GM12878 (cell line): ENCODE measurements around the gene PDCD1LG2. TPM values are rescaled to one million over a fixed set of nuclear protein-coding genes. Genes with fewer than 3 reads are reported as not detected.

Source experiments
- BRCA1 ChIP-seq: IDR thresholded peaks from 2 replicates; pipeline ENCODE4 v1.6.1; 2011; ENCODE audit warnings: low read depth, low read length, improper control_type of control experiment
- CBX3 ChIP-seq: fragments of 200-600 bp; sonication (generic); IDR thresholded peaks from 2 replicates; pipeline ENCODE4 v1.6.1; 2016; ENCODE audit warnings: low read depth, borderline replicate concordance
- CUX1 ChIP-seq: IDR thresholded peaks from 2 replicates; pipeline ENCODE4 v1.6.1; 2012; ENCODE audit warnings: improper control_type of control experiment, low read depth, low read length; ENCODE audit not compliant: insufficient replicate concordance
- DPF2 ChIP-seq: fragments of 450-650 bp; IDR thresholded peaks from 2 replicates; pipeline ENCODE4 v1.6.1; 2017; ENCODE audit warnings: mild to moderate bottlenecking
- GATAD2B ChIP-seq: fragments of 450-650 bp; conservative IDR thresholded peaks from 2 replicates; pipeline ENCODE4 v1.6.1; 2017; ENCODE audit warnings: low read depth, mild to moderate bottlenecking, moderate library complexity
- HCFC1 ChIP-seq: fragments of 150-350 bp; IDR thresholded peaks from 2 replicates; pipeline ENCODE4 v1.6.1; 2014; ENCODE audit warnings: low read length
- HDAC6 ChIP-seq: fragments of 200-600 bp; sonication (generic); IDR thresholded peaks from one replicate; pipeline ENCODE4 v1.8.0; 2017; ENCODE audit warnings: antibody characterized with exemption; ENCODE audit not compliant: unreplicated experiment
- MTA2 ChIP-seq: fragments of 450-650 bp; IDR thresholded peaks from 2 replicates; pipeline ENCODE4 v1.6.1; 2016; ENCODE audit warnings: low read depth, mild to moderate bottlenecking, moderate library complexity
- MYC ChIP-seq: IDR thresholded peaks from 2 replicates; pipeline ENCODE4 v1.6.1; 2011; ENCODE audit warnings: mild to moderate bottlenecking, low read length, moderate library complexity, inconsistent platforms; ENCODE audit not compliant: insufficient read depth, insufficient replicate concordance, insufficient read length, severe bottlenecking
- NBN ChIP-seq: fragments of 450-650 bp; IDR thresholded peaks from 2 replicates; pipeline ENCODE4 v1.6.1; 2016
- NKRF ChIP-seq: fragments of 450-650 bp; conservative IDR thresholded peaks from 2 replicates; pipeline ENCODE4 v1.6.1; 2017; ENCODE audit warnings: mild to moderate bottlenecking, moderate library complexity
- PAX5 ChIP-seq: IDR thresholded peaks from 2 replicates; pipeline ENCODE4 v1.6.1; 2011; ENCODE audit warnings: low read depth, low read length, borderline replicate concordance
- PKNOX1 ChIP-seq: fragments of 450-650 bp; IDR thresholded peaks from 2 replicates; pipeline ENCODE4 v1.6.1; 2016; ENCODE audit warnings: mild to moderate bottlenecking
- PML ChIP-seq: IDR thresholded peaks from 2 replicates; pipeline ENCODE4 v1.6.1; 2012; ENCODE audit warnings: low read length, inconsistent platforms
- PRDM15 ChIP-seq: fragments of 450-650 bp; formaldehyde crosslinking; IDR thresholded peaks from 2 replicates; pipeline ENCODE4 v1.4.0; 2020; ENCODE audit warnings: mild to moderate bottlenecking, moderate library complexity
- RAD51 ChIP-seq: fragments of 450-650 bp; IDR thresholded peaks from 2 replicates; pipeline ENCODE4 v1.6.1; 2016; ENCODE audit warnings: moderate library complexity, mild to moderate bottlenecking, inconsistent platforms
- STAT3 ChIP-seq: IDR thresholded peaks from 2 replicates; pipeline ENCODE4 v1.6.1; 2011; ENCODE audit warnings: low read depth, low read length, improper control_type of control experiment
- TARDBP ChIP-seq: IDR thresholded peaks from 2 replicates; pipeline ENCODE4 v1.6.1; 2016; ENCODE audit warnings: borderline replicate concordance
- USF2 ChIP-seq: IDR thresholded peaks from 2 replicates; pipeline ENCODE4 v1.6.1; 2011; ENCODE audit warnings: low read depth, low read length, improper control_type of control experiment, borderline replicate concordance
- polyA plus RNA-seq, 11 experiments: library from polyadenylated mRNA; depleted of rRNA in 4 of 11; unstranded in 6 of 11; stranded (reverse) in 5 of 11; fragments of >200 nt; fragmentation: Nextera tagmentation in 4 of 11; fragmentation: Illumina TruSeq in 1 of 11; extraction: Ambion mirVana in 4 of 11; extraction: Trizol in 1 of 11; gene quantifications; 1 replicate in 1 of 11; 2 replicates in 10 of 11; pipeline versions ENCODE4 v1.2.1 to v1.2.3, GENCODE V29; 2011 to 2016; ENCODE audit warnings: inconsistent platforms in 2 of 11, missing spikeins in 2 of 11, low read depth in 1 of 11
- total RNA-seq, 4 experiments: library from RNA; depleted of rRNA in 3 of 4; stranded (reverse); fragments of >200 nt in 3 of 4; fragmentation: Illumina TruSeq in 1 of 4; extraction: Trizol in 1 of 4; gene quantifications; 2 replicates each; pipeline versions ENCODE4 v1.2.1 to v1.2.3, GENCODE V29; 2013 to 2021

The PDCD1LG2 gene
- total and polyA plus RNA-seq, 10 of the 15 experiments (the other 5 are each of a cell fraction or from before 2014, with no cell fraction given) = 1.5 to 37.3 (median 3.0) TPM

GRCh38 chr9:5593904-5594303 is 83.6 kb downstream of the PDCD1LG2 start (continued):
- peak; percentile 88 for TF ChIP-seq CUX1
- TF ChIP-seq BRCA1 = no peak
- TF ChIP-seq HDAC6 = no peak
- peak; percentile 74; the same call in 1 of the 2 replicates for TF ChIP-seq NBN
- peak; percentile 90 for TF ChIP-seq GATAD2B
- TF ChIP-seq MTA2 = peak; percentile 97
- TF ChIP-seq RAD51 = peak; percentile 100
- TF ChIP-seq HCFC1 = no peak
- peak; percentile 98 for TF ChIP-seq DPF2
- TF ChIP-seq PML = peak; percentile 71; the same call in 1 of the 2 replicates
- no peak for TF ChIP-seq CBX3
- no peak for TF ChIP-seq TARDBP
- TF ChIP-seq PAX5 = peak; percentile 73
- TF ChIP-seq NKRF = no peak
- TF ChIP-seq MYC = no peak
- TF ChIP-seq PKNOX1 = 0 out of 2 replicates have a peak, but pooled peaks have one; percentile 17
- TF ChIP-seq STAT3 = peak; percentile 99
- TF ChIP-seq USF2 = peak; percentile 82
- peak; percentile 92 for TF ChIP-seq PRDM15 (CRISPR knock-in tag)
